HepG2 (cell line): ENCODE measurements around the gene BSN. TPM values are rescaled to one million over a fixed set of nuclear protein-coding genes. Genes with fewer than 3 reads are reported as not detected.
A peak's percentile ranks its signal among the peaks of the same experiment; 100 is the strongest.

Experiments
- ATF7-NPFF ChIP-seq: sonication (generic); formaldehyde crosslinking; IDR thresholded peaks from 2 replicates; pipeline ENCODE4 v1.8.1; 2023; ENCODE audit warnings: mild to moderate bottlenecking, low read depth, missing genetic modification reagents, moderate library complexity
- DDIT3 ChIP-seq: sonication (generic); formaldehyde crosslinking; IDR thresholded peaks from 2 replicates; pipeline ENCODE4 v1.4.0; 2020; ENCODE audit warnings: mild to moderate bottlenecking, missing genetic modification reagents
- ELF3 ChIP-seq: IDR thresholded peaks from 2 replicates; pipeline ENCODE4 v1.6.1; 2016; ENCODE audit warnings: missing genetic modification reagents, missing compliant biosample characterization
- ETS1 ChIP-seq: sonication (generic); formaldehyde crosslinking; IDR thresholded peaks from 2 replicates; pipeline ENCODE4 v1.4.0; 2020; ENCODE audit warnings: missing genetic modification reagents
- GLI4 ChIP-seq: sonication (generic); formaldehyde crosslinking; IDR thresholded peaks from 2 replicates; pipeline ENCODE4 v1.5.1; 2020; ENCODE audit warnings: missing genetic modification reagents, mild to moderate bottlenecking, moderate library complexity, borderline replicate concordance
- HDAC1 ChIP-seq: sonication (generic); formaldehyde crosslinking; IDR thresholded peaks from 2 replicates; pipeline ENCODE4 v1.5.1; 2020; ENCODE audit warnings: mild to moderate bottlenecking, missing genetic modification reagents
- HES4 ChIP-seq: sonication (generic); formaldehyde crosslinking; IDR thresholded peaks from 2 replicates; pipeline ENCODE4 v1.9.0; 2021; ENCODE audit warnings: mild to moderate bottlenecking, missing genetic modification reagents, borderline replicate concordance
- KLF15 ChIP-seq: sonication (generic); formaldehyde crosslinking; IDR thresholded peaks from 2 replicates; pipeline ENCODE4 v1.8.1; 2023; ENCODE audit warnings: borderline replicate concordance, mild to moderate bottlenecking, inconsistent platforms, missing genetic modification reagents, mixed read lengths
- KLF6 ChIP-seq: IDR thresholded peaks from 2 replicates; pipeline ENCODE4 v1.8.0; 2016; ENCODE audit warnings: missing biosample characterization, missing genetic modification reagents
- MEIS2 ChIP-seq: sonication (generic); formaldehyde crosslinking; IDR thresholded peaks from 2 replicates; pipeline ENCODE4 v1.9.0; 2021; ENCODE audit warnings: mild to moderate bottlenecking, missing genetic modification reagents
- MTERF4 ChIP-seq: sonication (generic); formaldehyde crosslinking; IDR thresholded peaks from 2 replicates; pipeline ENCODE4 v1.8.0; 2023; ENCODE audit warnings: mild to moderate bottlenecking, missing genetic modification reagents
- PRDM15 ChIP-seq: sonication (generic); formaldehyde crosslinking; IDR thresholded peaks from 2 replicates; pipeline ENCODE4 v1.4.0; 2020; ENCODE audit warnings: missing genetic modification reagents
- TCF12 ChIP-seq, 2 experiments: fragments of 450-650 bp in 1 of 2; sonication (generic) in 1 of 2; formaldehyde crosslinking in 1 of 2; IDR thresholded peaks; 2 replicates each; pipeline versions ENCODE4 v1.6.1 to v1.8.0; 2017 to 2022; ENCODE audit warnings: antibody characterized with exemption in 1 of 2, mild to moderate bottlenecking in 1 of 2, missing genetic modification reagents in 1 of 2, moderate library complexity in 1 of 2
- THRA ChIP-seq: sonication (generic); formaldehyde crosslinking; IDR thresholded peaks from 2 replicates; pipeline ENCODE4 v1.4.0; 2020; ENCODE audit warnings: missing genetic modification reagents, borderline replicate concordance
- YY1 ChIP-seq: IDR thresholded peaks from 2 replicates; pipeline ENCODE4 v1.6.1; 2011; ENCODE audit warnings: low read length, low read depth, moderate library complexity, mild to moderate bottlenecking; ENCODE audit not compliant: insufficient read depth, insufficient replicate concordance
- ZNF225 ChIP-seq: sonication (generic); formaldehyde crosslinking; IDR thresholded peaks from 2 replicates; pipeline ENCODE4 v1.4.0; 2020; ENCODE audit warnings: mild to moderate bottlenecking, missing genetic modification reagents
- ZNF274 ChIP-seq: sonication (generic); formaldehyde crosslinking; IDR thresholded peaks from 2 replicates; pipeline ENCODE4 v1.5.1; 2020; ENCODE audit warnings: mild to moderate bottlenecking, missing genetic modification reagents
- ZNF335 ChIP-seq: sonication (generic); formaldehyde crosslinking; IDR thresholded peaks from 2 replicates; pipeline ENCODE4 v1.4.0; 2020; ENCODE audit warnings: missing genetic modification reagents
- ZNF33B ChIP-seq: sonication (generic); formaldehyde crosslinking; IDR thresholded peaks from 2 replicates; pipeline ENCODE4 v1.5.1; 2020; ENCODE audit warnings: mild to moderate bottlenecking, missing genetic modification reagents
- polyA plus RNA-seq, 8 experiments: library from polyadenylated mRNA; depleted of rRNA in 3 of 8; stranded (reverse) in 7 of 8; unstranded in 1 of 8; fragments of >200 nt; fragmentation: Illumina TruSeq in 4 of 8; extraction: Trizol in 4 of 8; gene quantifications; 2 replicates each; pipeline versions ENCODE4 v1.2.1 to v1.2.3, GENCODE V29; 2011 to 2016; ENCODE audit warnings: low read depth in 4 of 8, missing spikeins in 1 of 8, mixed read lengths in 1 of 8; ENCODE audit not compliant: insufficient read depth in 1 of 8
- total RNA-seq, 5 experiments: library from RNA; depleted of rRNA; stranded (reverse); fragments of >200 nt; fragmentation: Illumina TruSeq; extraction: Trizol; gene quantifications; 2 replicates each; pipeline ENCODE4 v1.2.3, GENCODE V29; 2016; ENCODE audit warnings: low read depth in 1 of 5

Gene BSN
- total and polyA plus RNA-seq, 2 of the 13 experiments (the other 11 are each of a cell fraction or from before 2014, with no cell fraction given) = 0.42 to 0.86 TPM

GRCh38 chr3:49554633-49555265 lies 472 bp downstream of the BSN start (continued):
- peak; percentile 45; the same call in 1 of the 2 replicates for TF ChIP-seq PRDM15
- TF ChIP-seq ELF3 (CRISPR knock-in tag) = no peak
- TF ChIP-seq ZNF274 (CRISPR knock-in tag) = no peak
- no peak for TF ChIP-seq ZNF225 (CRISPR knock-in tag)
- no peak for TF ChIP-seq TCF12 (IDR thresholded peaks at IDR 0.05)
- TF ChIP-seq TCF12 (CRISPR knock-in tag; IDR thresholded peaks at IDR 0.05) = 0 out of 2 replicates have a peak, but pooled peaks have one; percentile 43
- no peak for TF ChIP-seq KLF15 (CRISPR knock-in tag)
- TF ChIP-seq GLI4 (CRISPR knock-in tag) = 0 out of 2 replicates have a peak, but pooled peaks have one; percentile 46
- TF ChIP-seq YY1 = no peak
- no peak for TF ChIP-seq ZNF335 (CRISPR knock-in tag)
- TF ChIP-seq HES4 (CRISPR knock-in tag) = peak; percentile 96
- peak; percentile 17; the same call in 1 of the 2 replicates for TF ChIP-seq THRA (CRISPR knock-in tag)
- TF ChIP-seq ZNF33B (CRISPR knock-in tag) = 0 out of 2 replicates have a peak, but pooled peaks have one; percentile 50
- no peak for TF ChIP-seq DDIT3
- TF ChIP-seq ETS1 (CRISPR knock-in tag) = 0 out of 2 replicates have a peak, but pooled peaks have one; percentile 84
- peak; percentile 93 for TF ChIP-seq MEIS2 (CRISPR knock-in tag)
- peak; percentile 42; the same call in 1 of the 2 replicates for TF ChIP-seq ATF7-NPFF (CRISPR knock-in tag)
- peak; percentile 83; the same call in 1 of the 2 replicates for TF ChIP-seq MTERF4 (CRISPR knock-in tag)
- peak; percentile 78 for TF ChIP-seq KLF6 (CRISPR knock-in tag)
- peak; percentile 56; the same call in 1 of the 2 replicates for TF ChIP-seq HDAC1
